GM18505 (cell line): ENCODE results near the gene MORC4.

Source experiments
- ATAC-seq: cut with Tn5 transposase; IDR thresholded peaks from one replicate; pipeline ENCODE4 v1.9.1; 2021; ENCODE audit not compliant: unreplicated experiment
- POLR2A ChIP-seq: IDR thresholded peaks from 4 replicates; pipeline ENCODE4 v1.6.1; 2011; ENCODE audit warnings: borderline replicate concordance; ENCODE audit not compliant: insufficient read depth, insufficient read length; ENCODE audit errors: extremely low read depth

Gene MORC4

GRCh38 chrX:106894978-106895452, 105.0 kb downstream of the MORC4 start:
- TF ChIP-seq POLR2A: no peak
- ATAC-seq: no peak

GRCh38 chrX:106894392-106894909, 105.6 kb downstream of the MORC4 start:
- no peak for TF ChIP-seq POLR2A
- ATAC-seq: peak; percentile 59

DNA sequence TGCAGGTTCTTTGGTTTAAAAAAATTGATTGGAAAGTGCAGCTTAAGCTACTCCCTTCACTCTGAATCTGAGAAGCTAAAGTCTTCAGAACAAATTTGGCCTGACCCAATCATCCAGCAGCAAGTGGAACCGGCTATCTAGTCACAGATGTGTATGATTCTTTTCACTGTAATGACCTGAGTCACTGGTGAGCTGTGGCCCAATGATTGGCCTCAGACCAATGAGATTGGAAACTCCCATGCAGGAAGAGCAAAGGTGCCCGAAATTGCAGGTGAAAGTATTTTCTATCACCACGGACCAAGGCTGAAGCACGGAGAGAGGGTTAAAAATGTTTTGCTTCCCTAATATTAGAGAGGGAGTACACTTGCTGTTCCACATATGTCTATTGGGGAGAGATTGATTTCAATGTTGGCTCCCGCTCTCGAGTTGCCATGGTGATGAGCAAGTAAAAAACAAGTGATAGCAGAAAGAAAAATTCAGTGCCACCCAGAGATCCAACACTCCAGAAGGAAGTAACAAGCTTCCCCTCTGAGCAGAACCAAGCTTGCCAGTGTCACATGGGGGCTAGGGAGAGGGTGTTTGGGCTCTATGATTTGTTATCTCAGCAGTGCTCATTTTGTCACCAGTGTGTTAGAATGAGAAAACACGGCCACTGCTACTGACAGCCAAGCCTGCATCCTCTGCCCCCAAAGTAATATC, 108.1 kb downstream of the MORC4 start:
- no peak for ATAC-seq

More for the DNA sequence above, 108.1 kb downstream of the MORC4 start:
- TF ChIP-seq POLR2A: no peak
